ENCODE data around the gene CCR4.
"Not testable (repeated sequence)": the region's sequence is repeated elsewhere in the genome, so short reads cannot be mapped to it uniquely, and the experiment has no call there.

DNA sequence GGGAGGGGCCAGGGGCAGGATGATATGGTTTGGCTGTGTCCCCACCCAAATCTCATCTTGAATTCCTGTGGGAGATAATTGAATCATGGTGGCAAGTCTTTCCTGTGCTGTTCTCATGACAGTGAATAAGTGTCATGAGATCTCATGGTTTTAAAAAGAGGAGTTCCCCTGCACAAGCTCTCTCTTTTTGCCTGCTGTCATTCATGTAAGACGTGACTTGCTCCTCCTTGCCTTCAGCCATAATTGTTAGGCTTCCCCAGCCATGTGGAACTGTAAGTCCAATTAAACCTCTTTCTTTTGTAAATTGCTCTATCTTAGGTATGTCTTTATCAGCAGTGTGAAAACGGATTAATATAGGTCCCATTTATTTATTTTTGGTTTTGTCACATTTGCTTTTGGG lies 20.2 kb upstream of the CCR4 start:
- TF ChIP-seq POLR2A (IDR thresholded peaks at IDR 0.05), result not testable (repeated sequence)
- TF ChIP-seq, protein P1, sequence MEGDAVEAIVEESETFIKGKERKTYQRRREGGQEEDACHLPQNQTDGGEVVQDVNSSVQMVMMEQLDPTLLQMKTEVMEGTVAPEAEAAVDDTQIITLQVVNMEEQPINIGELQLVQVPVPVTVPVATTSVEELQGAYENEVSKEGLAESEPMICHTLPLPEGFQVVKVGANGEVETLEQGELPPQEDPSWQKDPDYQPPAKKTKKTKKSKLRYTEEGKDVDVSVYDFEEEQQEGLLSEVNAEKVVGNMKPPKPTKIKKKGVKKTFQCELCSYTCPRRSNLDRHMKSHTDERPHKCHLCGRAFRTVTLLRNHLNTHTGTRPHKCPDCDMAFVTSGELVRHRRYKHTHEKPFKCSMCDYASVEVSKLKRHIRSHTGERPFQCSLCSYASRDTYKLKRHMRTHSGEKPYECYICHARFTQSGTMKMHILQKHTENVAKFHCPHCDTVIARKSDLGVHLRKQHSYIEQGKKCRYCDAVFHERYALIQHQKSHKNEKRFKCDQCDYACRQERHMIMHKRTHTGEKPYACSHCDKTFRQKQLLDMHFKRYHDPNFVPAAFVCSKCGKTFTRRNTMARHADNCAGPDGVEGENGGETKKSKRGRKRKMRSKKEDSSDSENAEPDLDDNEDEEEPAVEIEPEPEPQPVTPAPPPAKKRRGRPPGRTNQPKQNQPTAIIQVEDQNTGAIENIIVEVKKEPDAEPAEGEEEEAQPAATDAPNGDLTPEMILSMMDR (IDR thresholded peaks at IDR 0.05), result not testable (repeated sequence)
